K562 (cell line): Measurements from ENCODE around the gene PPP6R3. TPM values are rescaled to one million over a fixed set of nuclear protein-coding genes. Genes with fewer than 3 reads are reported as not detected.

ENCODE experiments used
- CBX3 ChIP-seq, 2 experiments: IDR thresholded peaks; 1 replicate in 1 of 2; 2 replicates in 1 of 2; pipeline ENCODE4 v1.6.1; 2012; ENCODE audit warnings: inconsistent platforms in 2 of 2, low read length in 2 of 2, borderline replicate concordance in 1 of 2, control low read depth in 1 of 2
- CC2D1A ChIP-seq: fragments of 450-650 bp; IDR thresholded peaks from 2 replicates; pipeline ENCODE4 v1.6.1; 2017; ENCODE audit warnings: mild to moderate bottlenecking
- CTCF ChIP-seq, 3 experiments: IDR thresholded peaks in 2 of 3; conservative IDR thresholded peaks in 1 of 3; 2 replicates each; pipeline ENCODE4 v1.5.1; 2011 to 2012; ENCODE audit warnings: low read length in 3 of 3, mild to moderate bottlenecking in 3 of 3, control low read depth in 2 of 3, improper control_type of control experiment in 1 of 3, inconsistent platforms in 1 of 3, low read depth in 1 of 3, mixed read lengths in 1 of 3, moderate library complexity in 1 of 3; ENCODE audit not compliant: insufficient read depth in 2 of 3
- CTCFL ChIP-seq: IDR thresholded peaks from 2 replicates; pipeline ENCODE4 v1.6.1; 2011; ENCODE audit warnings: borderline replicate concordance, low read depth, mild to moderate bottlenecking, moderate library complexity, low read length; ENCODE audit not compliant: insufficient read depth, poor library complexity, severe bottlenecking
- HMBOX1 ChIP-seq: sonication (generic); IDR thresholded peaks from 2 replicates; pipeline ENCODE4 v1.6.1; 2016
- ILK ChIP-seq: fragments of 450-650 bp; IDR thresholded peaks from 2 replicates; pipeline ENCODE4 v1.6.1; 2016; ENCODE audit warnings: missing genetic modification characterization, low read depth, mild to moderate bottlenecking, missing compliant biosample characterization, moderate library complexity, borderline replicate concordance
- JUND ChIP-seq, 2 experiments: IDR thresholded peaks; 2 replicates in 1 of 2; 3 replicates in 1 of 2; pipeline ENCODE4 v1.6.1; 2011; ENCODE audit warnings: borderline replicate concordance in 2 of 2, low read depth in 2 of 2, low read length in 2 of 2, improper control_type of control experiment in 1 of 2, missing biosample characterization in 1 of 2, missing genetic modification characterization in 1 of 2, missing genetic modification reagents in 1 of 2
- KDM5B ChIP-seq: fragments of 200-600 bp; sonication (generic); IDR thresholded peaks from 2 replicates; pipeline ENCODE4 v1.6.1; 2012; ENCODE audit warnings: low read depth, mild to moderate bottlenecking, moderate library complexity, low read length, control low read depth, inconsistent platforms; ENCODE audit not compliant: insufficient replicate concordance
- MLX ChIP-seq, 2 experiments: fragments of 450-650 bp in 1 of 2; sonication (generic) in 1 of 2; formaldehyde crosslinking; conservative IDR thresholded peaks; 2 replicates each; pipeline versions ENCODE4 v1.4.0 to v1.8.1; 2020 to 2022; ENCODE audit warnings: mild to moderate bottlenecking in 1 of 2, missing genetic modification reagents in 1 of 2
- NKRF ChIP-seq: fragments of 450-650 bp; IDR thresholded peaks from 2 replicates; pipeline ENCODE4 v1.6.1; 2016; ENCODE audit warnings: borderline replicate concordance
- PURB ChIP-seq: sonication (generic); formaldehyde crosslinking; IDR thresholded peaks from 2 replicates; pipeline ENCODE4 v1.9.0; 2021; ENCODE audit warnings: low read depth, mild to moderate bottlenecking, missing genetic modification reagents
- RAD21 ChIP-seq, 2 experiments: fragments of 250-450 bp in 1 of 2; fragments of 450-650 bp in 1 of 2; sonication (Bioruptor Pico) in 1 of 2; formaldehyde crosslinking in 1 of 2; IDR thresholded peaks in 1 of 2; conservative IDR thresholded peaks in 1 of 2; 2 replicates each; pipeline versions ENCODE4 v1.4.0 to v1.8.0; 2020 to 2022; ENCODE audit warnings: mild to moderate bottlenecking in 2 of 2, moderate library complexity in 1 of 2
- SLC30A9 ChIP-seq: fragments of 250-450 bp; sonication (Bioruptor Pico); IDR thresholded peaks from 2 replicates; pipeline ENCODE4 v1.8.0; 2022; ENCODE audit warnings: mild to moderate bottlenecking, moderate library complexity
- ZBED1 ChIP-seq: IDR thresholded peaks from 2 replicates; pipeline ENCODE4 v1.6.1; 2014
- polyA plus RNA-seq, 8 experiments: library from polyadenylated mRNA; depleted of rRNA in 4 of 8; stranded (reverse) in 5 of 8; unstranded in 3 of 8; fragments of >200 nt; fragmentation: Nextera tagmentation in 2 of 8; fragmentation: Illumina TruSeq in 1 of 8; extraction: Ambion mirVana in 2 of 8; extraction: Trizol in 1 of 8; gene quantifications; 2 replicates each; pipeline versions ENCODE4 v1.2.1 to v1.2.3, GENCODE V29; 2011 to 2014; ENCODE audit warnings: inconsistent platforms in 1 of 8, missing spikeins in 1 of 8
- total RNA-seq, 7 experiments: library from RNA; depleted of rRNA in 6 of 7; stranded (reverse); fragments of >200 nt in 6 of 7; fragmentation: Illumina TruSeq in 2 of 7; extraction: Trizol in 2 of 7; gene quantifications; 2 replicates each; pipeline versions ENCODE4 v1.2.1 to v1.2.3, GENCODE V29; 2011 to 2021; ENCODE audit warnings: low replicate concordance in 1 of 7

The PPP6R3 gene
- total and polyA plus RNA-seq, 9 of the 15 experiments (the other 6 are each of a cell fraction or from before 2014, with no cell fraction given), result 20.3 to 117 (median 80.6) TPM

- TF ChIP-seq NKRF (no peak), CTCF (IDR thresholded peaks at IDR 0.05 in 2 of 3, conservative IDR thresholded peaks at IDR 0.05 in 1 of 3; ENCODE audit: insufficient read depth in 2 of 3, low read depth in 1 of 3, low read length in 3 of 3) (peak; percentile 83 to 92 (median 89)), MLX (CRISPR knock-in tag; conservative IDR thresholded peaks at IDR 0.05) (no peak), SLC30A9 (CRISPR knock-in tag) (no peak), HMBOX1 (peak; percentile 98), ILK (tag) (no peak), KDM5B (no peak), CBX3 (IDR thresholded peaks at IDR 0.05; ENCODE audit: borderline replicate concordance in 1 of 2, low read length in 2 of 2) (no peak), CTCFL (no peak), PURB (CRISPR knock-in tag) (no peak), CC2D1A (peak; percentile 15; the same call in 1 of the 2 replicates), JUND (IDR thresholded peaks at IDR 0.05; ENCODE audit: borderline replicate concordance, low read depth, low read length) (peak; percentile 13; the same call in 1 of the 2 replicates), JUND (tag; IDR thresholded peaks at IDR 0.05; ENCODE audit: borderline replicate concordance, low read depth, low read length) (no peak), ZBED1 (no peak), RAD21 (CRISPR knock-in tag; conservative IDR thresholded peaks at IDR 0.05 in 1 of 2, IDR thresholded peaks at IDR 0.05 in 1 of 2) (peak; percentile 77 to 94)
These were observed 172.2 kb downstream of the PPP6R3 start (continued) for GRCh38 chr11:68632802-68633201.
